GM12872 (cell line): ENCODE results near the gene DBNDD2.

Experiments
- CTCF ChIP-seq: IDR thresholded peaks from 3 replicates; pipeline ENCODE4 v1.5.1; 2011; ENCODE audit warnings: low read depth, mild to moderate bottlenecking, low read length, moderate library complexity; ENCODE audit not compliant: insufficient read depth

Gene DBNDD2

GRCh38 chr20:45433976-45434375 lies 25.9 kb downstream of the DBNDD2 start:
- no peak for TF ChIP-seq CTCF

DNA sequence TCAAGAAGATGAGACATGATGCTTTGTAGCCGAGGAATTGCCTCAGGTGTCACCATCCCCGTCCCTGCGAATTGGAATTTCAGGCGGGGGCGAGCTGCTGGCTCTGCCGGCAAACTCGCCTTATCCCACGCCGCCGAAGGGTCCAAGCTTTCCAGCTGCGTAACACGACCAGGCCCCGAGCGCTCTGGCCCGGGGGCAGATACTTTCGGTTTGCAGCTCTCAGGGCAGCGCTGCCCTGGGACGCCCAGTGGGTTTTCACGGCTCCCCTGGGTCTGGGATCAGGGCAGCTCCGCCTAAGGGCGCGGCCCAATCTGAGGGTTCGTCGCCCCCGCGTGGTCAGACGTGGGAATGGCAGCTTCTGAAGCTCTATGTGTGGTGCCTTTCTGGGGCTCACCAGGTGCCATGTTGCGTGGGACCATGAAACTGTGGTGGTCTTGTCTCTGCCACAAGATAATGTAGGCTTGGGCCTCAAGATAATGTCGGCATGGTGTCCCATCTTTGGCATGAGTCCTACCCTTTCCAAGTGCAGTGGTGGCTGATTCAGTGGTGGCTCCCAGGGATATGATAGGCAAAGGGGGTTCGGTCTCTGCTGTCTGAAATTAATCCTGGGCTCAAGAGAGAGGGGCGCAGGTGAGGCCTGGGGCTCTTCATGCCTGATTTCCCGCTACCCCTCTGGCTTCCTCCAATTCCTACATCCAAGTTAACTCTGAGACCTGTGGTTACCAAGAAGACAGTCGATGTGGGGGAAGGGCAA lies 28.8 kb downstream of the DBNDD2 start:
- peak; percentile 96 for TF ChIP-seq CTCF

DNA sequence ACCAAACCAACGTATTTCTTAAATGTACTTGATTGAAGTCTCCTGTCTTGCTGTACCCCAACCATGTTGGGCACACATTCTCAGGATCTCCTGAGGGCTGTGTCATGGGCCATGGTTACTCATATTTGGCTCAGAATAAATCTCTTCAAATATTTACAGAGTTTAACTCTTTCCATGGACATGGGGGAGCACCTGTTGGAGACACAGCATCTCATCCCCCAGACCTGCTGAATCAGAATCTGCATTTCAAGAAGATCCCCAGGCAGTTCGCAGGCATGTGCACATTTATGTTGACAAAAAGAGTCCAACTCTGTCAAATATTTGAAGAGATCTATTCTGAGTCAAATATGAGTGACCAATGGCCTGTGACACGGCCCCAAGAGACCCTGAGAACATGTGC lies 32.3 kb downstream of the DBNDD2 start:
- no peak for TF ChIP-seq CTCF

DNA sequence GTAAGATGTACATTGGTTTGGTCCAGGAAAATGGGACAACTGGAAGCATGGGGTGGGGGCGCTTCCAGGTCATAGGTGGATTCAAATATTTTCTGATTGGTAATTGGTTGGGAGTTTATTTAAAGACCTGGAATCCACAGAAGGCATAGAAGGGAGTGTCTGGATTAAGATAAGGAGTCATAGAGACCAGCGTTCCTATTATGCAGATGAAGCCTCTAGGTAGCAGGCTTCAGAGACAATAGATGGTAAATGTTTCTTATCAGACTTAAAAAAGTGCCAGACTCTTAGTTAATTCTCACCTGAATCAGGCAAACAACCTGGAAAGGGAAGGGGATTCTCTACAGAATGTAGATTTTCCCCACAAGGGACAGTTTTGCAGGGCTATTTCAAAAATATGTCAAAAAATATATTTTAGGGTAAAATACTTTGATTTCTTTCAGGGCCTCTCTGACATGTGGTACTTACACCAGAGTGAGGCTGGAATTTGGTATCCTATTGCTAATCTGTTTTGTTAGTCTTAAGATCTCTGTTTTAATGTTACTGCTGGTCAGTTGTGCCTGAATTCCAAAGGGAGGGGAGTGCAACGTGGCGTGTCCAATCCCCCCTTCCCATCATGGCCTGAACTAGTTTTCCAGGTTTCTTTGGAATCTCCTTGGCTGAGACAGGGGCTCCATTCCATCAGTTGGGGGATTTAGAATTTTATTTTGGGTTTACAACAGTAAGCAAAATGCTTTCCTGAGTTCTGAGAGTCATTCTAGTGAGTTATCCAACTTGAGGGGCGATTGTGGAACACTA lies 33.0 kb downstream of the DBNDD2 start:
- no peak for TF ChIP-seq CTCF

- TF ChIP-seq CTCF: no peak
These were observed 33.7 kb downstream of the DBNDD2 start for GRCh38 chr20:45441746-45442145.

DNA sequence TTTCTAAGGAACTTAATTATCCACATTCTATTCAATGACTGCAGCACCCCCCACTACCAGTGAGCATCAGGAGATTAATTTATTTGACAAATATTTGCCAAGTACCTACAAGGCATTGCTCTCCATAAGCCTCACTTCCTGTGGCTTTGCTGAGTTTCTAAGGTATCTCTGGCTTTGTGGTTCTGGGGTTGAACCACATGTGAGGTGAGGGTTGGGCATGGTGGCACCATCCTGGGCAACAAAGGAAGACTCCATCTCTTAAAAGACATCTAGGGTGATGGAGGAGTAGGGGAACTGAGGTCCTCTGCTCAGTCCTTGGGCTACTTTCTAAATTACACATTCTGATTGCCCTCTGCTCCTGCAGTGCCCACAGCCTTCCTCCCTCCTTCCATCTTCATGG lies 36.0 kb downstream of the DBNDD2 start:
- no peak for TF ChIP-seq CTCF

GRCh38 chr20:45445805-45446562 lies 37.9 kb downstream of the DBNDD2 start:
- peak; percentile 92 for TF ChIP-seq CTCF
